CD4-positive, alpha-beta T cell treated with Interleukin-2 at 100 ng/mL for 4 hours (primary cell): ENCODE data around the gene LMNB1.
"Not testable (repeated sequence)": the region's sequence is repeated elsewhere in the genome, so short reads cannot be mapped to it uniquely, and the experiment has no call there.

Source experiments
- DNase-seq: peaks from one replicate; pipeline ENCODE4 v3.0.0-alpha.2; 2020; ENCODE audit warnings: low spot score

LMNB1 gene

DNA sequence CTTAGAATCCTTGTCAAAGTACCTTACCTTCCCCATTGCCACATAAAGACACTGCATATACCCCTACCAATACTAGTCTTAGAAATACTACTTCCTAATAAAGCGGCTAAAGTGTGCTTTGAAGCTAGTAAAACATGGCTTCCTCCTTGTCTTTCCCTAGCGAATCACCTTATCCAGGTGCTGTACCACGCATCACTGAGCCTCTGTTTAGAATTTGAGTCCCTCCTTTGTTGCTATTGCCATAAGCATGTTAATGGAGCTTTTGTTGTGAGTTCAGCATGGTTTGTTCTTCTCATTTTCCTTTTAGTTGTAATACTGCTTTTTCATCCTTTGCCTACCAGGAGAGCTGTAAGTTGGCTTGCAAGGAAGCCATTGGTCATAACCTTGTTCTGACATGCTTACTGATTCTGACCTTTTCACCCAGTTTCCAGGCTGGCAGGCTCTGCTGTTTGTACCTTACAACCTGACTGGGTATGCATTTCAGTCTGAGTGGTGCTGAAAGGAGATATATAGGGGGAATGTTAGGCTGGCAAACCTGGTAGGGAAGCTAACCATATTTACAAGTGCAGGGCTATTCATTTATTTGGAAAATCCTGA, 49.8 kb downstream of the LMNB1 start:
- DNase-seq, result no peak

GRCh38 chr5:126829098-126829497, 52.2 kb downstream of the LMNB1 start:
- no peak for DNase-seq

GRCh38 chr5:126830061-126830460, 53.1 kb downstream of the LMNB1 start:
- DNase-seq, result no peak

DNA sequence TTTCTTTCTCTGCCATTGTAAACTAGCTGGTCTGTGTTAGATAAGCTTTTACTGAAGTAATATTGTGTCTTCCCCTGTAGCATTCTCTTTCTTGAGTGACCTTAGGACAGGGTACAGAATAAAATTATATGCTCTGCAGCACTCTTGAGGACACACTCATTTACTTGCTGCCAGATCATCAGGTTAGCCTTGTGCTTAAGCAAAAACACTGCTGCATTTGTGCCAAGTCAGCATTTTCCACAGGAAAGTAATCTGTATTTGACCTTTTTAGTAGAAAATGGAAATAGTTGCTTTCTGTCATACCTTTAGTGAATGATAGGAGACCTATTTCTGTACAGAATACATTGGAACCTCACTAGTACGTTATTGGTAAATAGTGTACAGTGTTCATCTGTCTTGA, 54.2 kb downstream of the LMNB1 start:
- DNase-seq, result no peak

GRCh38 chr5:126836778-126837177, 59.8 kb downstream of the LMNB1 start:
- DNase-seq, result no peak

GRCh38 chr5:126837242-126837641, 60.3 kb downstream of the LMNB1 start:
- no peak for DNase-seq

GRCh38 chr5:126837906-126838539, 61.1 kb downstream of the LMNB1 start:
- DNase-seq, result peak; percentile 6

GRCh38 chr5:126839407-126839806, 62.5 kb downstream of the LMNB1 start:
- not testable (repeated sequence) for DNase-seq

- DNase-seq, result not testable (repeated sequence)
These were observed 66.4 kb downstream of the LMNB1 start for GRCh38 chr5:126843375-126843774.

GRCh38 chr5:126845470-126846070, 68.6 kb downstream of the LMNB1 start:
- peak; percentile 60 for DNase-seq

- DNase-seq, result no peak
These were observed 69.4 kb downstream of the LMNB1 start for GRCh38 chr5:126846344-126846743.

GRCh38 chr5:126846744-126847455, 70.0 kb downstream of the LMNB1 start:
- DNase-seq, result no peak

GRCh38 chr5:126847456-126847820, 70.5 kb downstream of the LMNB1 start:
- DNase-seq, result no peak

- no peak for DNase-seq
These were observed 70.9 kb downstream of the LMNB1 start for GRCh38 chr5:126847826-126848251.

- DNase-seq, result no peak
These were observed 71.3 kb downstream of the LMNB1 start for GRCh38 chr5:126848253-126848652.

GRCh38 chr5:126849101-126849678, 72.3 kb downstream of the LMNB1 start:
- no peak for DNase-seq

DNA sequence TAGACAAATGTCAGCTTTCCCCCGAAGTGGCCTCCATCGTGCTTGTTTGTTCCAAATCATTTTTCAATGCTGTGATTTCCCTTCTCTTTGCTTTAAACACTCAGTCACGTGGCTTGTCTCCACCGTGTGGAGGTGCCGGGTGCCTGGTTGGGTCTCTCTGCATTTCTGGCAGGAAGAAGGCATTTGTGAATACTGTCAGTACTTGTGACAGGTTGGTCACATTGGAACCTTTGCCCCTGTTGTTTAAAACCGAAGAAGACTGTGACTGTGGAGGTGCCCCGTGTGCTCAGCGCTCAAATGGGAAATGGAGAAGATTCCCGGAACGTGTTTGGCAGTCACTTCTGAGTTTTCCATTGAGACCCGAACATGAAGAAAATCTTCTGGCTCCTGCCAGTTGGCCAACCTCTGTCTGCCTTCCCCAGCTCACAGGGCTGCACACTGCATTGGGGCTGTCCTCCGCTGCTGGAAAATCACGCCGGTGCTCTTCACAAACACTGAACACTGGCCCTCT, 74.6 kb downstream of the LMNB1 start:
- DNase-seq, result peak; percentile 35

GRCh38 chr5:126852091-126852571, 75.2 kb downstream of the LMNB1 start:
- peak; percentile 44 for DNase-seq

GRCh38 chr5:126852841-126853271, 75.9 kb downstream of the LMNB1 start:
- no peak for DNase-seq

- DNase-seq, result peak; percentile 32
These were observed 76.8 kb downstream of the LMNB1 start for GRCh38 chr5:126853541-126854307.

- no peak for DNase-seq
These were observed 77.7 kb downstream of the LMNB1 start for GRCh38 chr5:126854526-126855110.
